K562 (cell line): ENCODE measurements around the gene ATF4. TPM values are rescaled to one million over a fixed set of nuclear protein-coding genes. Genes with fewer than 3 reads are reported as not detected.

Source experiments
- CBX1 ChIP-seq: sonication (generic); IDR thresholded peaks from 2 replicates; pipeline ENCODE4 v1.6.1; 2016; ENCODE audit warnings: antibody characterized with exemption, low read depth, mild to moderate bottlenecking
- ELF4 ChIP-seq: fragments of 450-650 bp; formaldehyde crosslinking; IDR thresholded peaks from 2 replicates; pipeline ENCODE4 v1.4.0; 2022; ENCODE audit warnings: missing genetic modification characterization
- FOS ChIP-seq: IDR thresholded peaks from 3 replicates; pipeline ENCODE4 v1.6.1; 2011; ENCODE audit not compliant: insufficient read length; ENCODE audit errors: extremely low read depth
- FOXK1 ChIP-seq: sonication (generic); formaldehyde crosslinking; IDR thresholded peaks from 2 replicates; pipeline ENCODE4 v1.8.0; 2022; ENCODE audit warnings: missing genetic modification reagents, mild to moderate bottlenecking, borderline replicate concordance
- GTF2E2 ChIP-seq: fragments of 200-800 bp; sonication (Bioruptor generic); IDR thresholded peaks from 2 replicates; pipeline ENCODE4 v1.6.1; 2016; ENCODE audit warnings: missing genetic modification characterization, missing compliant biosample characterization
- HNRNPH1 ChIP-seq: fragments of 200-400 bp; formaldehyde crosslinking; optimal IDR thresholded peaks from 2 replicates; pipeline ENCODE3; 2017; ENCODE audit warnings: low read depth, mild to moderate bottlenecking, low read length, moderate library complexity
- HNRNPL ChIP-seq: fragments of 200-400 bp; formaldehyde crosslinking; IDR thresholded peaks from 2 replicates; pipeline ENCODE4 v1.6.1; 2017; ENCODE audit warnings: low read depth, mild to moderate bottlenecking, low read length
- MCM3 ChIP-seq: fragments of 450-650 bp; IDR thresholded peaks from 2 replicates; pipeline ENCODE4 v1.6.1; 2016
- MCM5 ChIP-seq: fragments of 450-650 bp; IDR thresholded peaks from 2 replicates; pipeline ENCODE4 v1.6.1; 2016; ENCODE audit warnings: low read depth
- MEIS2 ChIP-seq: fragments of 450-650 bp; IDR thresholded peaks from 2 replicates; pipeline ENCODE4 v1.6.1; 2014; ENCODE audit warnings: mild to moderate bottlenecking; ENCODE audit not compliant: partially characterized antibody
- MYBL2 ChIP-seq, 2 experiments: fragments of 450-650 bp in 1 of 2; sonication (generic) in 1 of 2; formaldehyde crosslinking in 1 of 2; IDR thresholded peaks; 2 replicates each; pipeline versions ENCODE4 v1.6.1 to v1.8.1; 2017 to 2022; ENCODE audit warnings: borderline replicate concordance in 1 of 2, inconsistent platforms in 1 of 2, low read depth in 1 of 2, mild to moderate bottlenecking in 1 of 2, missing genetic modification reagents in 1 of 2, moderate library complexity in 1 of 2
- PCBP1 ChIP-seq: fragments of 200-400 bp; formaldehyde crosslinking; IDR thresholded peaks from 2 replicates; pipeline ENCODE4 v1.6.1; 2018; ENCODE audit warnings: mild to moderate bottlenecking, low read depth, low read length; ENCODE audit not compliant: poor library complexity, severe bottlenecking
- PRMT5 ChIP-seq: sonication (generic); formaldehyde crosslinking; IDR thresholded peaks from 2 replicates; pipeline ENCODE4 v1.5.0; 2020; ENCODE audit warnings: missing genetic modification reagents
- PRPF4 ChIP-seq: fragments of 200-400 bp; formaldehyde crosslinking; IDR thresholded peaks from one replicate; pipeline ENCODE4 v1.6.1; 2017; ENCODE audit warnings: low read length, low read depth, mild to moderate bottlenecking; ENCODE audit not compliant: insufficient read depth, poor library complexity, severe bottlenecking
- ZKSCAN8 ChIP-seq: fragments of 200-800 bp; sonication (Bioruptor generic); IDR thresholded peaks from 2 replicates; pipeline ENCODE4 v1.6.1; 2016; ENCODE audit warnings: missing genetic modification characterization, missing compliant biosample characterization
- ZNF212 ChIP-seq: fragments of 450-650 bp; formaldehyde crosslinking; IDR thresholded peaks from 2 replicates; pipeline ENCODE4 v1.4.0; 2020; ENCODE audit warnings: mild to moderate bottlenecking
- ZNF23 ChIP-seq: fragments of 250-450 bp; sonication (Bioruptor Pico); IDR thresholded peaks from 2 replicates; pipeline ENCODE4 v1.4.0; 2020; ENCODE audit warnings: mild to moderate bottlenecking
- ZNF347 ChIP-seq: fragments of 450-650 bp; formaldehyde crosslinking; IDR thresholded peaks from 2 replicates; pipeline ENCODE4 v1.4.0; 2020; ENCODE audit warnings: low read depth, mild to moderate bottlenecking, moderate library complexity
- ZNF75A ChIP-seq: fragments of 450-650 bp; formaldehyde crosslinking; IDR thresholded peaks from 2 replicates; pipeline ENCODE4 v1.4.0; 2020; ENCODE audit warnings: mild to moderate bottlenecking
- ZNF780A ChIP-seq: fragments of 250-450 bp; sonication (Bioruptor Pico); IDR thresholded peaks from 2 replicates; pipeline ENCODE4 v1.5.0; 2021; ENCODE audit warnings: mild to moderate bottlenecking
- polyA plus RNA-seq, 8 experiments: library from polyadenylated mRNA; depleted of rRNA in 4 of 8; stranded (reverse) in 5 of 8; unstranded in 3 of 8; fragments of >200 nt; fragmentation: Nextera tagmentation in 2 of 8; fragmentation: Illumina TruSeq in 1 of 8; extraction: Ambion mirVana in 2 of 8; extraction: Trizol in 1 of 8; gene quantifications; 2 replicates each; pipeline versions ENCODE4 v1.2.1 to v1.2.3, GENCODE V29; 2011 to 2014; ENCODE audit warnings: inconsistent platforms in 1 of 8, missing spikeins in 1 of 8
- total RNA-seq, 7 experiments: library from RNA; depleted of rRNA in 6 of 7; stranded (reverse); fragments of >200 nt in 6 of 7; fragmentation: Illumina TruSeq in 2 of 7; extraction: Trizol in 2 of 7; gene quantifications; 2 replicates each; pipeline versions ENCODE4 v1.2.1 to v1.2.3, GENCODE V29; 2011 to 2021; ENCODE audit warnings: low replicate concordance in 1 of 7
- TF ChIP-seq, protein P1 (sequence below): sonication (generic); formaldehyde crosslinking; IDR thresholded peaks from 2 replicates; pipeline ENCODE4 v1.8.0; 2022; ENCODE audit warnings: missing genetic modification reagents, mild to moderate bottlenecking, moderate library complexity, borderline replicate concordance
- TF ChIP-seq, protein P2 (sequence below): fragments of 250-450 bp; sonication (Bioruptor Pico); IDR thresholded peaks from 2 replicates; pipeline ENCODE4 v1.8.0; 2022; ENCODE audit warnings: inconsistent platforms, mild to moderate bottlenecking, moderate library complexity, borderline replicate concordance
- TF ChIP-seq, protein P3 (sequence below): sonication (generic); formaldehyde crosslinking; IDR thresholded peaks from 2 replicates; pipeline ENCODE4 v1.8.1; 2023; ENCODE audit warnings: missing genetic modification reagents, mild to moderate bottlenecking, borderline replicate concordance

The ATF4 gene
- total and polyA plus RNA-seq, 9 of the 15 experiments (the other 6 are each of a cell fraction or from before 2014, with no cell fraction given): 93.1 to 723 (median 355) TPM

DNA sequence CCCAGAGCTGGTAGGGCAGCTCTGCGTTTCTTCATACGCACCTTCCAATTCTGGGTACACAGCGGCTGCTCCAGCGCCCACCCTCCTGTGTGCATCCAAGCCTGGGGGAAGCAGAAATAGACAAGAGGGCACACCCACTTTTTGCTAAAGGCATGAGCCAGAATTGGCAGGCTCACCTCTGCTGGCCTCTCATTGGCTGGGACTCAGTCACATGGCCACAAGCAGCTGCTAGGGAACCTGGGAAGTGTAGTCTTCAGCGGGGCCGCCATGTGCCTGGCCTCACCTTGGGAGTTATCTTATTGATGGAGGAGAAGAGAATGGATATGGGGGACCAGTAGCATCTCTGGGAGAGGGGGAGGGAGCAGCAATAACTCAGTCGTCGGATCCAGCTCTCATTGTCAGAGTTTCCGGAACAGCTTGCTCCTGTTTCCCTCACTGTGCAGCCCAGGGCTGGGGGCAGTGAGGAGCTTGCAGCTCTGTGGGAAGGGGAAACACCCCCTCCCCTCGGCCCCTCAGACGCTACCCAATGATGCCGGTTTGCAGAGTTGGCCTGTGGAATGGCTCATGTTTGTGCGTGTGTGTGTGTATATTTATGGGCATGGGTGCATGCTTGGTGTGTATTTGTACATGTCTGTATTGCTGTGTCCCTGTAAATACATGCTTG lies 30.1 kb upstream of the ATF4 start (continued):
- TF ChIP-seq, protein P1, sequence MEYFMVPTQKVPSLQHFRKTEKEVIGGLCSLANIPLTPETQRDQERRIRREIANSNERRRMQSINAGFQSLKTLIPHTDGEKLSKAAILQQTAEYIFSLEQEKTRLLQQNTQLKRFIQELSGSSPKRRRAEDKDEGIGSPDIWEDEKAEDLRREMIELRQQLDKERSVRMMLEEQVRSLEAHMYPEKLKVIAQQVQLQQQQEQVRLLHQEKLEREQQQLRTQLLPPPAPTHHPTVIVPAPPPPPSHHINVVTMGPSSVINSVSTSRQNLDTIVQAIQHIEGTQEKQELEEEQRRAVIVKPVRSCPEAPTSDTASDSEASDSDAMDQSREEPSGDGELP (CRISPR knock-in tag): peak; percentile 69; the same call in 1 of the 2 replicates
- TF ChIP-seq CBX1 (no peak), HNRNPL (no peak), GTF2E2 (tag) (no peak), MCM5 (no peak), FOXK1 (CRISPR knock-in tag) (no peak), ZNF212 (CRISPR knock-in tag) (no peak), ZNF780A (CRISPR knock-in tag) (no peak), PCBP1 (no peak), ZNF347 (no peak), ZNF75A (CRISPR knock-in tag) (no peak), ELF4 (CRISPR knock-in tag) (no peak), ZNF23 (CRISPR knock-in tag) (no peak), MCM3 (no peak), MYBL2 (IDR thresholded peaks at IDR 0.05; ENCODE audit: low read depth) (no peak), MYBL2 (CRISPR knock-in tag; IDR thresholded peaks at IDR 0.05; ENCODE audit: borderline replicate concordance) (no peak), PRPF4 (no peak), PRMT5 (CRISPR knock-in tag) (no peak), ZKSCAN8 (CRISPR knock-in tag) (no peak), MEIS2 (no peak), HNRNPH1 (no peak), FOS (peak; percentile 75)
- TF ChIP-seq, protein P2, sequence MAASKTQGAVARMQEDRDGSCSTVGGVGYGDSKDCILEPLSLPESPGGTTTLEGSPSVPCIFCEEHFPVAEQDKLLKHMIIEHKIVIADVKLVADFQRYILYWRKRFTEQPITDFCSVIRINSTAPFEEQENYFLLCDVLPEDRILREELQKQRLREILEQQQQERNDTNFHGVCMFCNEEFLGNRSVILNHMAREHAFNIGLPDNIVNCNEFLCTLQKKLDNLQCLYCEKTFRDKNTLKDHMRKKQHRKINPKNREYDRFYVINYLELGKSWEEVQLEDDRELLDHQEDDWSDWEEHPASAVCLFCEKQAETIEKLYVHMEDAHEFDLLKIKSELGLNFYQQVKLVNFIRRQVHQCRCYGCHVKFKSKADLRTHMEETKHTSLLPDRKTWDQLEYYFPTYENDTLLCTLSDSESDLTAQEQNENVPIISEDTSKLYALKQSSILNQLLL: no peak
- TF ChIP-seq, protein P3, sequence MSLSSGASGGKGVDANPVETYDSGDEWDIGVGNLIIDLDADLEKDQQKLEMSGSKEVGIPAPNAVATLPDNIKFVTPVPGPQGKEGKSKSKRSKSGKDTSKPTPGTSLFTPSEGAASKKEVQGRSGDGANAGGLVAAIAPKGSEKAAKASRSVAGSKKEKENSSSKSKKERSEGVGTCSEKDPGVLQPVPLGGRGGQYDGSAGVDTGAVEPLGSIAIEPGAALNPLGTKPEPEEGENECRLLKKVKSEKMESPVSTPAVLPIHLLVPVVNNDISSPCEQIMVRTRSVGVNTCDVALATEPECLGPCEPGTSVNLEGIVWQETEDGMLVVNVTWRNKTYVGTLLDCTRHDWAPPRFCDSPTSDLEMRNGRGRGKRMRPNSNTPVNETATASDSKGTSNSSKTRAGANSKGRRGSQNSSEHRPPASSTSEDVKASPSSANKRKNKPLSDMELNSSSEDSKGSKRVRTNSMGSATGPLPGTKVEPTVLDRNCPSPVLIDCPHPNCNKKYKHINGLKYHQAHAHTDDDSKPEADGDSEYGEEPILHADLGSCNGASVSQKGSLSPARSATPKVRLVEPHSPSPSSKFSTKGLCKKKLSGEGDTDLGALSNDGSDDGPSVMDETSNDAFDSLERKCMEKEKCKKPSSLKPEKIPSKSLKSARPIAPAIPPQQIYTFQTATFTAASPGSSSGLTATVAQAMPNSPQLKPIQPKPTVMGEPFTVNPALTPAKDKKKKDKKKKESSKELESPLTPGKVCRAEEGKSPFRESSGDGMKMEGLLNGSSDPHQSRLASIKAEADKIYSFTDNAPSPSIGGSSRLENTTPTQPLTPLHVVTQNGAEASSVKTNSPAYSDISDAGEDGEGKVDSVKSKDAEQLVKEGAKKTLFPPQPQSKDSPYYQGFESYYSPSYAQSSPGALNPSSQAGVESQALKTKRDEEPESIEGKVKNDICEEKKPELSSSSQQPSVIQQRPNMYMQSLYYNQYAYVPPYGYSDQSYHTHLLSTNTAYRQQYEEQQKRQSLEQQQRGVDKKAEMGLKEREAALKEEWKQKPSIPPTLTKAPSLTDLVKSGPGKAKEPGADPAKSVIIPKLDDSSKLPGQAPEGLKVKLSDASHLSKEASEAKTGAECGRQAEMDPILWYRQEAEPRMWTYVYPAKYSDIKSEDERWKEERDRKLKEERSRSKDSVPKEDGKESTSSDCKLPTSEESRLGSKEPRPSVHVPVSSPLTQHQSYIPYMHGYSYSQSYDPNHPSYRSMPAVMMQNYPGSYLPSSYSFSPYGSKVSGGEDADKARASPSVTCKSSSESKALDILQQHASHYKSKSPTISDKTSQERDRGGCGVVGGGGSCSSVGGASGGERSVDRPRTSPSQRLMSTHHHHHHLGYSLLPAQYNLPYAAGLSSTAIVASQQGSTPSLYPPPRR (CRISPR knock-in tag): no peak
